HepG2 (cell line): ENCODE results near the gene OSBPL10. TPM values are rescaled to one million over a fixed set of nuclear protein-coding genes. Genes with fewer than 3 reads are reported as not detected.

Experiments
- CEBPG ChIP-seq: IDR thresholded peaks from 2 replicates; pipeline ENCODE4 v1.6.1; 2016
- CHD2 ChIP-seq: IDR thresholded peaks from 2 replicates; pipeline ENCODE4 v1.6.1; 2011; ENCODE audit warnings: low read depth, low read length, improper control_type of control experiment
- EED ChIP-seq: sonication (generic); formaldehyde crosslinking; IDR thresholded peaks from 2 replicates; pipeline ENCODE4 v1.5.0; 2020; ENCODE audit warnings: mild to moderate bottlenecking, missing genetic modification reagents
- FOXP1 ChIP-seq, 2 experiments: fragments of 450-650 bp in 1 of 2; IDR thresholded peaks; 2 replicates each; pipeline ENCODE4 v1.6.1; 2017 to 2018; ENCODE audit warnings: antibody characterized with exemption in 1 of 2
- GATAD2A ChIP-seq: IDR thresholded peaks from 2 replicates; pipeline ENCODE4 v1.6.1; 2016
- HNF4A ChIP-seq: sonication (generic); formaldehyde crosslinking; IDR thresholded peaks from 2 replicates; pipeline ENCODE4 v1.4.0; 2020; ENCODE audit warnings: missing genetic modification reagents
- JDP2 ChIP-seq: sonication (generic); formaldehyde crosslinking; IDR thresholded peaks from 2 replicates; pipeline ENCODE4 v1.8.1; 2022; ENCODE audit warnings: missing genetic modification reagents, borderline replicate concordance
- KAT7 ChIP-seq: IDR thresholded peaks from 2 replicates; pipeline ENCODE4 v1.6.1; 2018; ENCODE audit warnings: borderline replicate concordance, missing compliant biosample characterization
- MBNL3 ChIP-seq: fragments of 250-450 bp; sonication (Bioruptor Pico); conservative IDR thresholded peaks from 2 replicates; pipeline ENCODE4 v1.8.0; 2022; ENCODE audit warnings: mild to moderate bottlenecking, inconsistent platforms
- NR2F6 ChIP-seq, 2 experiments: IDR thresholded peaks; 2 replicates each; pipeline ENCODE4 v1.6.1; 2016; ENCODE audit warnings: antibody characterized with exemption in 1 of 2, mild to moderate bottlenecking in 1 of 2
- PCBP1 ChIP-seq: fragments of 200-400 bp; formaldehyde crosslinking; IDR thresholded peaks from 2 replicates; pipeline ENCODE4 v1.6.1; 2017; ENCODE audit warnings: mild to moderate bottlenecking, low read depth, low read length, borderline replicate concordance
- SIX1 ChIP-seq: sonication (generic); formaldehyde crosslinking; IDR thresholded peaks from 2 replicates; pipeline ENCODE4 v1.4.0; 2020; ENCODE audit warnings: missing genetic modification reagents, borderline replicate concordance
- SOX5 ChIP-seq: IDR thresholded peaks from 2 replicates; pipeline ENCODE4 v1.6.1; 2016; ENCODE audit warnings: borderline replicate concordance
- THAP11 ChIP-seq: IDR thresholded peaks from 2 replicates; pipeline ENCODE4 v1.6.1; 2016; ENCODE audit warnings: missing biosample characterization, missing genetic modification reagents
- ZIK1 ChIP-seq: sonication (generic); formaldehyde crosslinking; IDR thresholded peaks from 2 replicates; pipeline ENCODE4 v1.5.0; 2020; ENCODE audit warnings: mild to moderate bottlenecking, low read depth, missing genetic modification reagents, borderline replicate concordance
- ZMYM2 ChIP-seq: sonication (generic); formaldehyde crosslinking; IDR thresholded peaks from 2 replicates; pipeline ENCODE4 v1.8.0; 2022; ENCODE audit warnings: mild to moderate bottlenecking, missing genetic modification reagents
- ZNF292 ChIP-seq: sonication (generic); formaldehyde crosslinking; IDR thresholded peaks from 2 replicates; pipeline ENCODE4 v1.8.1; 2022; ENCODE audit warnings: mild to moderate bottlenecking, low read depth, missing genetic modification reagents, borderline replicate concordance
- ZNF383 ChIP-seq: sonication (generic); formaldehyde crosslinking; IDR thresholded peaks from 2 replicates; pipeline ENCODE4 v1.4.0; 2020; ENCODE audit warnings: missing genetic modification reagents, mild to moderate bottlenecking, borderline replicate concordance
- ZNF501 ChIP-seq: sonication (generic); formaldehyde crosslinking; IDR thresholded peaks from 2 replicates; pipeline ENCODE4 v1.5.1; 2020; ENCODE audit warnings: mild to moderate bottlenecking, moderate library complexity, missing genetic modification reagents
- ZNF652 ChIP-seq: IDR thresholded peaks from 2 replicates; pipeline ENCODE4 v1.6.1; 2016; ENCODE audit warnings: low read depth, borderline replicate concordance
- ZNF841 ChIP-seq: sonication (generic); formaldehyde crosslinking; IDR thresholded peaks from 2 replicates; pipeline ENCODE4 v1.8.1; 2023; ENCODE audit warnings: missing genetic modification reagents, borderline replicate concordance
- ZNF878 ChIP-seq: sonication (generic); formaldehyde crosslinking; IDR thresholded peaks from 2 replicates; pipeline ENCODE4 v1.8.1; 2023; ENCODE audit warnings: mild to moderate bottlenecking, missing genetic modification reagents, moderate library complexity
- ZSCAN12 ChIP-seq: sonication (generic); formaldehyde crosslinking; IDR thresholded peaks from 2 replicates; pipeline ENCODE4 v1.9.0; 2021; ENCODE audit warnings: mild to moderate bottlenecking, missing genetic modification reagents
- ZSCAN21 ChIP-seq: sonication (generic); formaldehyde crosslinking; IDR thresholded peaks from 2 replicates; pipeline ENCODE4 v1.8.0; 2022; ENCODE audit warnings: mild to moderate bottlenecking, missing genetic modification reagents, moderate library complexity, borderline replicate concordance
- polyA plus RNA-seq, 8 experiments: library from polyadenylated mRNA; depleted of rRNA in 3 of 8; stranded (reverse) in 7 of 8; unstranded in 1 of 8; fragments of >200 nt; fragmentation: Illumina TruSeq in 4 of 8; extraction: Trizol in 4 of 8; gene quantifications; 2 replicates each; pipeline versions ENCODE4 v1.2.1 to v1.2.3, GENCODE V29; 2011 to 2016; ENCODE audit warnings: low read depth in 4 of 8, missing spikeins in 1 of 8, mixed read lengths in 1 of 8; ENCODE audit not compliant: insufficient read depth in 1 of 8
- total RNA-seq, 5 experiments: library from RNA; depleted of rRNA; stranded (reverse); fragments of >200 nt; fragmentation: Illumina TruSeq; extraction: Trizol; gene quantifications; 2 replicates each; pipeline ENCODE4 v1.2.3, GENCODE V29; 2016; ENCODE audit warnings: low read depth in 1 of 5
- TF ChIP-seq, protein P1 (sequence below): IDR thresholded peaks from 2 replicates; pipeline ENCODE4 v1.6.1; 2012; ENCODE audit warnings: low read depth, low read length, improper control_type of control experiment
- TF ChIP-seq, protein P2 (sequence below): sonication (generic); formaldehyde crosslinking; conservative IDR thresholded peaks from 2 replicates; pipeline ENCODE4 v1.8.0; 2022; ENCODE audit warnings: mild to moderate bottlenecking, moderate library complexity, missing genetic modification reagents
- TF ChIP-seq, protein P3 (sequence below): sonication (generic); formaldehyde crosslinking; IDR thresholded peaks from 2 replicates; pipeline ENCODE4 v1.8.0; 2022; ENCODE audit warnings: missing genetic modification reagents, mild to moderate bottlenecking, inconsistent platforms, borderline replicate concordance

Gene OSBPL10
- total and polyA plus RNA-seq, 2 of the 13 experiments (the other 11 are each of a cell fraction or from before 2014, with no cell fraction given): 10.3 to 28.6 TPM

DNA sequence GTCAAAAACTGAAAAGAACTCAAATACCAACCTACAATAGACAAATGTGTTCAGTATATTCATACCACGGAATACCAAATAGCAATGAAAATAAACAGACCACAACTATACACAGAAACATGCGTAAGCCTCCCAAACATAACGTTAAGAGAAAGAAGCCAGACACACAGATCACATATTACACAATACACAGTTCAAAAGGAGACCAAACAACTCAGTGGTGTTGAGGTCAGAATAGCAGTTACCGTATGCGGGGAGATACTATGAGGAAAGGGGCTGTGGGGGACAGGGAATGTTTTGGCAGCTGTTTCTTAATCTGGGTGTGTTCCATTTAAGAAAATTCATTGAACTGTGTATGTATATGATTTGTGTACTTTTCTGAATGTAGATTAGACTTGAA lies 6.6 kb downstream of the OSBPL10 start (continued):
- TF ChIP-seq, protein P1, sequence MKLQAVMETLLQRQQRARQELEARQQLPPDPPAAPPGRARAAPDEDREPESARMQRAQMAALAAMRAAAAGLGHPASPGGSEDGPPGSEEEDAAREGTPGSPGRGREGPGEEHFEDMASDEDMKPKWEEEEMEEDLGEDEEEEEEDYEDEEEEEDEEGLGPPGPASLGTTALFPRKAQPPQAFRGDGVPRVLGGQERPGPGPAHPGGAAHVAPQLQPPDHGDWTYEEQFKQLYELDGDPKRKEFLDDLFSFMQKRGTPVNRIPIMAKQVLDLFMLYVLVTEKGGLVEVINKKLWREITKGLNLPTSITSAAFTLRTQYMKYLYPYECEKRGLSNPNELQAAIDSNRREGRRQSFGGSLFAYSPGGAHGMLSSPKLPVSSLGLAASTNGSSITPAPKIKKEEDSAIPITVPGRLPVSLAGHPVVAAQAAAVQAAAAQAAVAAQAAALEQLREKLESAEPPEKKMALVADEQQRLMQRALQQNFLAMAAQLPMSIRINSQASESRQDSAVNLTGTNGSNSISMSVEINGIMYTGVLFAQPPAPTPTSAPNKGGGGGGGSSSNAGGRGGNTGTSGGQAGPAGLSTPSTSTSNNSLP: no peak
- TF ChIP-seq, protein P2, sequence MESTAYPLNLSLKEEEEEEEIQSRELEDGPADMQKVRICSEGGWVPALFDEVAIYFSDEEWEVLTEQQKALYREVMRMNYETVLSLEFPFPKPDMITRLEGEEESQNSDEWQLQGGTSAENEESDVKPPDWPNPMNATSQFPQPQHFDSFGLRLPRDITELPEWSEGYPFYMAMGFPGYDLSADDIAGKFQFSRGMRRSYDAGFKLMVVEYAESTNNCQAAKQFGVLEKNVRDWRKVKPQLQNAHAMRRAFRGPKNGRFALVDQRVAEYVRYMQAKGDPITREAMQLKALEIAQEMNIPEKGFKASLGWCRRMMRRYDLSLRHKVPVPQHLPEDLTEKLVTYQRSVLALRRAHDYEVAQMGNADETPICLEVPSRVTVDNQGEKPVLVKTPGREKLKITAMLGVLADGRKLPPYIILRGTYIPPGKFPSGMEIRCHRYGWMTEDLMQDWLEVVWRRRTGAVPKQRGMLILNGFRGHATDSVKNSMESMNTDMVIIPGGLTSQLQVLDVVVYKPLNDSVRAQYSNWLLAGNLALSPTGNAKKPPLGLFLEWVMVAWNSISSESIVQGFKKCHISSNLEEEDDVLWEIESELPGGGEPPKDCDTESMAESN (CRISPR knock-in tag): no peak
- TF ChIP-seq ZMYM2 (CRISPR knock-in tag) (no peak), ZSCAN12 (CRISPR knock-in tag) (no peak), NR2F6 (IDR thresholded peaks at IDR 0.05) (0 out of 2 replicates have a peak, but pooled peaks have one; percentile 35), NR2F6 (CRISPR knock-in tag; IDR thresholded peaks at IDR 0.05) (peak; percentile 80), HNF4A (peak; percentile 62), SOX5 (CRISPR knock-in tag) (peak; percentile 66), PCBP1 (no peak), ZSCAN21 (no peak), MBNL3 (CRISPR knock-in tag) (no peak), FOXP1 (IDR thresholded peaks at IDR 0.05) (no peak), FOXP1 (CRISPR knock-in tag; IDR thresholded peaks at IDR 0.05) (peak; percentile 74; the same call in 1 of the 2 replicates), JDP2 (CRISPR knock-in tag) (no peak), ZNF292 (CRISPR knock-in tag) (0 out of 2 replicates have a peak, but pooled peaks have one; percentile 38), ZNF652 (CRISPR knock-in tag) (0 out of 2 replicates have a peak, but pooled peaks have one; percentile 27), SIX1 (CRISPR knock-in tag) (no peak), ZNF878 (CRISPR knock-in tag) (no peak), CHD2 (no peak), CEBPG (CRISPR knock-in tag) (peak; percentile 92), GATAD2A (CRISPR knock-in tag) (peak; percentile 88), THAP11 (CRISPR knock-in tag) (0 out of 2 replicates have a peak, but pooled peaks have one; percentile 35), EED (CRISPR knock-in tag) (no peak), ZIK1 (CRISPR knock-in tag) (no peak), ZNF383 (CRISPR knock-in tag) (no peak), ZNF841 (CRISPR knock-in tag) (no peak), KAT7 (CRISPR knock-in tag) (peak; percentile 51; the same call in 1 of the 2 replicates), ZNF501 (no peak)
- TF ChIP-seq, protein P3, sequence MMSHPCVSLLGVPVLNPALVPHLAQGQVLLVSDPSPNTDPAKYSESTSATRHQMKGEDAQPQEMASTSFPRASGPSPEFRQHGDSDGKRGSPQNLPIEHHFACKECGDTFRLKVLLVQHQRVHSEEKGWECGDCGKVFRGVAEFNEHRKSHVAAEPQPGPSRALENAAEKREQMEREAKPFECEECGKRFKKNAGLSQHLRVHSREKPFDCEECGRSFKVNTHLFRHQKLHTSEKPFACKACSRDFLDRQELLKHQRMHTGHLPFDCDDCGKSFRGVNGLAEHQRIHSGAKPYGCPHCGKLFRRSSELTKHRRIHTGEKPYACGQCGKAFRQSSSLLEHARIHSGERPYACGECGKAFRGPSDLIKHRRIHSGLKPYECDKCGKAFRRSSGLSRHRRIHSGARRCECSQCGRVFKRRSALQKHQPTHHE (CRISPR knock-in tag): no peak
